NCI-H2196 treated with DMSO at 0.1 percent for 48 hours (cell line): ENCODE measurements around the gene CIRBP.
"Not testable (repeated sequence)": the region's sequence is repeated elsewhere in the genome, so short reads cannot be mapped to it uniquely, and the experiment has no call there.

Experiments used
- DNase-seq: peaks from one replicate; lab custom pipeline; 2025; ENCODE audit not compliant: unreplicated experiment; lab: John Stamatoyannopoulos, UW

CIRBP gene

DNA sequence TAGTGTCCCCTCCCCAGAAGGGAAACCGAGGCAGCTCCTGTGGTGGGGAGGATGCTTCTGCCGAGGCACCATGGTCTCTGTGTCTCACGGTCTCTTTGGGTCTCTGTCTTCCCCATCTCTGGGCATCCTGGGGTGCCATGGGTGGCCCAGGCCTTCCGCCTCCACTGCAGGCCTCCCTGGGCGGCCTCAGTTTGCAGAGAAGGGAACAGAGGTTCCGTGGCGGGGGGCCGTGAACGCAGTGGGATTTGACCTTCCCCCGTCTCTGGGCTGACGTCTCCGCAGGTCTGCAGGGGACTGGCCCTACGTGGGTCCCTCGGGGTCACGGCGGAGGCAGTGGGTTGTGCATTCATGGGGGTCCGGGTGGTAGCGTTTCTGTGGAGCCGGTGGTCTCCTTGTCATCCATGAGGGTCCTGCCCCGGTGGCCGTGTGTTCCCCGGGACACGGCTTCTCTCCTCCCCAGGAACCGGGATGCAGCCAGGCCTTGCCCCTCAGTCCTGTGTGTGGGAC, 21.1 kb downstream of the CIRBP start:
- DNase-seq: no peak

DNA sequence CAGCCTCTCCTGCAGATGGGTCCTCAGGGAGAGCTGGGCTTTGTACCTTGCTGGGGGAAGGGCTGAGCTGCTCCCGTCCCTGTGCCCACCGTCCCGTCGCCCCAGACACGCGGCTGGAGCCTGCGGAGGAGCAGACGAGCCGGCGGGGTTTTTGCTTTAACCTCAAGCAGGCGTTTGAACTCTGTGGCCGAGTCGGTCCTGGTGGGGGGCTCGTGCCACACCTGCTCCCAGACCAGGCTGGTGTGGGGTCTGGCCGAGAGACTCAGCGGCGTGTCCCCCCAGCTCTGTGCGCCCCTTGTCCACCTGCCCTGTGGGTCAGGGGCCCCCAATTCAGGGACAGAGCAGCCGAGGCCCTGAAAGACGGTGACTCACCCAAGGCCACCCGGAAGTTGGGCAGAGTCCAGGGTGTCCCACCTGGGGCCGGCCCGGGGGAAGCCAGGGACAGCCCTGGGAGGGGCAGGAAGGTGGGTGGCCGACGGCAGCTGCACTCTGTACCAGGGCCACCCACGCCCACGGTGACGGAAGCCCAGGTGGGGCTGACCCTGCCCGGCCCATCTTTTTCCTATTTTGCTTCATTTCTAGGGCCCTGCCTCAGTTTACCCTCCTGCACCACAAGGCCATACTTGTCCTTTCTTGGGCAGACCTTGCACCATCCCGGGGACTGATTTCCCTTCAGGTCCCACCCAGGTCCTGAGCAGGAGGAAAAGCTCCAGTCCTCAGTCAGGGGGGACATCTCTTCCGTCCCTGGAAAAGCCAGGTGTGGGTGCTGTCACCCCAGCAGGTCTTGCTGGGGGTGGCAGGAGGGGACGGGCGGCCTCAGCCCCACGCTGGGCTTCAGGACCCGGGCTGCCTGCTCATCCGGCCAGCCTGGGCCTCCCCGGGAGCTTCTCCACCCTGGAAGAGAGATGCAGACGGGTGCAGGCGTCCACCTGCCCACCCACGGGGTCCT, 21.8 kb downstream of the CIRBP start:
- DNase-seq: no peak

DNA sequence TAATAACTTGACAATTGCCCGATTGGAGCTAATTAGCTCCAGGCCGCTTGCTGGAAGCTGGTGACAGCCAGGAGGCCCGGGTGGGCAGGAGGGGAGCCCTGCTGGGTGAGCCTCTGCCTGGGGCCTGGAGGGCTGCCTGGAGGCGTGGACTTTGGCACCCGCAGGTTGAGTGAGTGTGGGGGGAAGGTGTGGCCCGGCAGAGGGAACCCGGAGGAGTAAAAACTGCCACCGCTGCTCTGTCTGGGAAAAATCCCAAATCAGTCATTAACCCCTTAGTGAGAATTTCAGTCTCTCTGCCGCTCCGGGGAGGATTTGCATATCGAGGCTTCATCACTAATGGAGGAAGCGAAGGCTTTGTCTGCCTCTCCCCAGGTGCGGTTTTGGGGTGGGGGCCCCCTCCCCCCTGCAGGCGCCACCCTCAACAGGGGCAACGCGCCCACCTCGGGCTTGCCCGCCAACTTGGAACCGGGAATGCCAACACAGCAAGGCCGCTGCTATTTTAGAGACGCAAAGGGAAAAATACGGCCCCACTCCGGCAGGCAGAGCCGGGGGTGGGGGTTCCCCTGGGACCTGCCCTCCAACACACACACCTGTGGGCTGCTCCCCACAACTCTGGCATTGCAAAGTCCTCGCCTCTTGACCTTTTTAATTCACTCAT, 22.8 kb downstream of the CIRBP start:
- DNase-seq: no peak

GRCh38 chr19:1292419-1293151, 23.5 kb downstream of the CIRBP start:
- DNase-seq: no peak

GRCh38 chr19:1293782-1294604, 24.9 kb downstream of the CIRBP start:
- DNase-seq: no peak

- no peak for DNase-seq
Observed at GRCh38 chr19:1294688-1295087, 25.6 kb downstream of the CIRBP start.

GRCh38 chr19:1295169-1296012, 26.3 kb downstream of the CIRBP start:
- DNase-seq: no peak

GRCh38 chr19:1296078-1296477, 26.9 kb downstream of the CIRBP start:
- DNase-seq: no peak

- no peak for DNase-seq
Observed at GRCh38 chr19:1296575-1297271, 27.6 kb downstream of the CIRBP start.

DNA sequence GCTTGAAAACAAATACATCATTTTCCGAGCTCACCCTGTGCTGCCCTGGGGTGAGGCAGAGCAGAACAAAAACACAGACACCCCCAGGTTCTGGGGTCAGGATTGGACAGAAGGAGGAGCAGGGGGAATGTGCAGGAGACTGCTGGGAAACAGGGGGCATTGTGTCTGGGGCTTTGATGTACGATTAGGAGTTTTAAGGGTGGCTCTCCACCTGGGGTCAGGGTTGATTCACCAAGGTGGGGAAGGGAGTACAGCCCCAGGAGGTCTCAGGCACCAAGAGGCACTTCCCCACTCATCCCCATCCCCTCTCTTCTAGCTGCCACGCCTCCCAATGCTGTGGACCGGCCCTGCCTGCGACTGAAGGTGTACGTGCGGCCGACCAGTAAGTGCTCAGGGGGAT, 29.1 kb downstream of the CIRBP start:
- no peak for DNase-seq

DNA sequence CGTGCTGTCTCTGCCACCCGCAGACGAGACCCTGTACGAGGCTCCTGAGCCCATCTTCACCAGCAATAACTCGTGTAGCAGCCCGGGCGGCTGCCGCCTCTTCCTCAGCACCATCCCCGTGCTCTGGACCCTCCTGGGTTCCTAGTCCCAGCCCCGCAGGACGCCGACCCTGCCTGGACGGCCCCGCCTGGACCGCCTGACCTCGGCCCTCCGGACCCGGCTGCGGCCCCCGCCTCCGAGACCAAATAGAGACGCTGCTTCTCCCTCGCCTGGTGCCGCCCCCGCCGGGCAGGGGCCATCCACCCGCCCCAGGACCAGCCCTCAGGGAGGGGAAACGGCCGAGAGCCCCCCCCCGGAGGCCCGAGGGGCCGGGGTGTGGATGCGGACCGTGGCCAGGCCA, 30.7 kb downstream of the CIRBP start:
- no peak for DNase-seq

- no peak for DNase-seq
Observed at GRCh38 chr19:1300744-1301490, 31.8 kb downstream of the CIRBP start.

GRCh38 chr19:1302533-1303239, 33.6 kb downstream of the CIRBP start:
- no peak for DNase-seq

GRCh38 chr19:1304197-1304924, 35.2 kb downstream of the CIRBP start:
- no peak for DNase-seq

- not testable (repeated sequence) for DNase-seq
Observed at GRCh38 chr19:1305354-1305753, 36.2 kb downstream of the CIRBP start.

DNA sequence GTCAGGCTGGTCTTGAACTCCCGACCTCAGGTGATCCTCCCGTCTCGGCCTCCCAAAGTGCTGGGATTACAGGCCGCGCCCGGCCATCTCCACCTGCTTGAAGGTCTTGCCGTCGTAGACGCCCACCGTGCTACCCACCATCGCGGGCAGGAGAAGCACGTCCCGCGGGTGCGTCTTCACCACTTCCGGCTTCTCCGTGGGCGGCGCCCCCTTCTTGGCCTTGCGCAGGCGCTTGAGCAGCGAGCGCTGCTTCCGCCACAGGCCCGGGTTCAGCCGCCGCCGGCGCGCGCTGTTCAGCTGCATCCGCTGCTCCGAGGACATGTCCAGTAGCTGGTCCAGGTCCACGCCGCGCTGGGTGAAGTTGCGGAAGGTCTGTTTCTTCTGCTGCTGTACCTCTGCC, 38.2 kb downstream of the CIRBP start:
- no peak for DNase-seq

GRCh38 chr19:1307755-1308303, 38.7 kb downstream of the CIRBP start:
- no peak for DNase-seq
